WTC11 (cell line): Measurements from ENCODE around the gene HVCN1.

Source experiments
- AR ChIP-seq: fragments of 250-450 bp; sonication (Bioruptor Pico); IDR thresholded peaks from 2 replicates; pipeline ENCODE4 v1.9.0; 2021; ENCODE audit warnings: mild to moderate bottlenecking
- CTCF ChIP-seq: fragments of 200-600 bp; IDR thresholded peaks from 2 replicates; pipeline ENCODE4 v1.8.0; 2022; ENCODE audit warnings: antibody characterized with exemption
- NR1H2 ChIP-seq: sonication (generic); formaldehyde crosslinking; IDR thresholded peaks from 2 replicates; pipeline ENCODE4 v1.9.0; 2021; ENCODE audit warnings: mild to moderate bottlenecking, moderate library complexity, missing genetic modification reagents
- NR2C2 ChIP-seq: sonication (generic); formaldehyde crosslinking; IDR thresholded peaks from 2 replicates; pipeline ENCODE4 v1.8.0; 2022; ENCODE audit warnings: mild to moderate bottlenecking, missing genetic modification reagents
- NR3C1 ChIP-seq: sonication (generic); formaldehyde crosslinking; conservative IDR thresholded peaks from 2 replicates; pipeline ENCODE4 v1.8.1; 2023; ENCODE audit warnings: low read depth, mild to moderate bottlenecking, missing genetic modification reagents
- RELA ChIP-seq: sonication (generic); formaldehyde crosslinking; IDR thresholded peaks from 2 replicates; pipeline ENCODE4 v1.8.1; 2022; ENCODE audit warnings: missing genetic modification reagents, mild to moderate bottlenecking, borderline replicate concordance
- TP53 ChIP-seq: sonication (generic); formaldehyde crosslinking; IDR thresholded peaks from 2 replicates; pipeline ENCODE4 v1.8.1; 2023; ENCODE audit warnings: mild to moderate bottlenecking, missing genetic modification reagents
- ZNF416 ChIP-seq: fragments of 250-450 bp; sonication (Bioruptor Pico); IDR thresholded peaks from 2 replicates; pipeline ENCODE4 v1.9.0; 2021; ENCODE audit warnings: mild to moderate bottlenecking, inconsistent platforms
- ZNF423 ChIP-seq: fragments of 250-450 bp; sonication (Bioruptor Pico); IDR thresholded peaks from 2 replicates; pipeline ENCODE4 v2.1.2; 2022; ENCODE audit warnings: mild to moderate bottlenecking, moderate library complexity

DNA sequence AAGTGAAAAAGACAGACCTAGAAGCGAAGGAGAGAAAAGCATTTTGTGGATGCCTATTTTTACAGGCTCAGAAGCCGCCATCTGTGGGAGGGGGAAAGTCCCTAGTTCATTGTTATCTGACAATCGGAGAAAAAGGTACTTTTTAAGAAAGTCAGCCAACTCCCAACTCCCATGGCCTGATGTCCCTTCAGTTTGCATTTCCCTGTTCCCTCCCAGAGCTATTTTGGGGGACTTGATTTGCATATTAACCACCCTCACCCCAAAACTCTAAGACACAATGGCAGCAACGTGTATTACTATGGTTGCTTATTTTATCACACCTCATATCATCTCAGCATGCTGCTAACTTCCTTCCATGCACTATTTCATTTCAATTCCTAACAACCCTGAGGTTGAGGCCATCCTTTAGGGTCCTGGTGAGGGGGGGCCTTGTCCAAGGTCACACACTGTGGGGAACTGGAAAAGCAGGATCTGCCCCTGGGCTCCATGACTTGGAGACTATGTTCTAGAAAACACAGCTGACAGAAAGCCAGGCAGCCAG, 18.7 kb downstream of the HVCN1 start:
- TF ChIP-seq AR (CRISPR knock-in tag) (no peak), NR2C2 (CRISPR knock-in tag) (no peak), ZNF416 (no peak), CTCF (no peak), NR1H2 (no peak), RELA (CRISPR knock-in tag) (no peak), NR3C1 (CRISPR knock-in tag) (no peak), ZNF423 (CRISPR knock-in tag) (no peak), TP53 (no peak)
